K562 (cell line): ENCODE results near the gene CRYBG1. TPM values are rescaled to one million over a fixed set of nuclear protein-coding genes. Genes with fewer than 3 reads are reported as not detected.

Source experiments
- ATAC-seq: fragments of 200-7000 bp; cut with Tn5 transposase; 3 replicates; pipeline ENCODE4 v1.9.1; 2020; ENCODE audit warnings: moderate library complexity
- BruUV-seq: library from RNA; stranded (reverse); fragments of 400-500 nt; replicated peaks from 2 replicates; lab custom pipeline; 2021; lab: Mats Ljungman, UMichigan
- CTCF ChIA-PET: fragments of 300-600 bp; formaldehyde crosslinking; extraction: SDS; loops from one replicate; lab custom pipeline; 2021; ENCODE audit warnings: low intra/inter-chr PET ratio; lab: Yijun Ruan, JAX
- POLR2A ChIA-PET: fragments of 300-600, 350-650 bp; sonication (Branson Sonifier 250); formaldehyde crosslinking; extraction: SDS; loops from one replicate; lab custom pipeline; 2021; ENCODE audit warnings: antibody characterized with exemption, inconsistent platforms; lab: Yijun Ruan, JAX
- DNase-seq, 4 experiments: peaks; one replicate each; pipeline versions ENCODE4 v3.0.0 to v3.0.0-alpha.2; 2011 to 2018; ENCODE audit warnings: low spot score in 3 of 4, mixed read lengths in 3 of 4; ENCODE audit errors: extremely low read depth in 1 of 4
- FAIRE-seq: peaks from 2 replicates; lab custom pipeline; 2011; peaks lifted over from hg19 to GRCh38; lab: Jason Lieb, UNC
- H2AFZ ChIP-seq: 2 replicates; pipeline ENCODE4 v1.6.0; 2011; ENCODE audit warnings: low read depth, low read length, control low read depth, inconsistent platforms
- H3K27ac ChIP-seq: fragments of 200-600 bp; 3 replicates; pipeline ENCODE4 v1.8.0; 2011; ENCODE audit warnings: low read depth, mild to moderate bottlenecking, control low read depth, inconsistent platforms, low read length, moderate library complexity, mixed read lengths; ENCODE audit errors: extremely low read depth
- H3K27me3 ChIP-seq, 2 experiments: fragments of 300-600 bp in 1 of 2; 2 replicates in 1 of 2; 3 replicates in 1 of 2; pipeline versions ENCODE4 v1.6.0 to v1.8.0; 2011; ENCODE audit warnings: inconsistent platforms in 2 of 2, low read length in 2 of 2, mild to moderate bottlenecking in 1 of 2, mixed read lengths in 1 of 2, moderate library complexity in 1 of 2; ENCODE audit not compliant: control insufficient read depth in 2 of 2, insufficient read depth in 2 of 2
- H3K36me3 ChIP-seq: fragments of 300-600 bp; 3 replicates; pipeline ENCODE4 v1.8.0; 2011; ENCODE audit warnings: mild to moderate bottlenecking, low read length, inconsistent platforms; ENCODE audit not compliant: control insufficient read depth, insufficient read depth
- H3K4me1 ChIP-seq, 2 experiments: fragments of 200-600 bp in 1 of 2; replicated peaks in 1 of 2; 2 replicates in 1 of 2; 3 replicates in 1 of 2; pipeline versions ENCODE4 v1.5.1 to v1.8.0; 2011; ENCODE audit warnings: inconsistent platforms in 2 of 2, low read length in 2 of 2, mild to moderate bottlenecking in 1 of 2, mixed read lengths in 1 of 2, moderate library complexity in 1 of 2; ENCODE audit not compliant: control insufficient read depth in 2 of 2, insufficient read depth in 2 of 2
- H3K4me2 ChIP-seq: 2 replicates; pipeline ENCODE4 v1.6.1; 2011; ENCODE audit warnings: low read length, control low read depth, inconsistent platforms, mixed read lengths; ENCODE audit not compliant: insufficient read depth
- H3K4me3 ChIP-seq: fragments of 200-600 bp; sonication (generic), shearing (Covaris generic); 2 replicates; pipeline ENCODE4 v1.5.1; 2016; ENCODE audit warnings: control low read depth, inconsistent platforms
- H3K79me2 ChIP-seq: fragments of 200-600 bp; 3 replicates; pipeline ENCODE4 v1.8.0; 2011; ENCODE audit warnings: low read length, inconsistent platforms; ENCODE audit not compliant: control insufficient read depth, insufficient read depth
- H3K9ac ChIP-seq, 2 experiments: 2 replicates each; pipeline versions ENCODE4 v1.6.0 to v1.6.1; 2011; ENCODE audit warnings: low read depth in 2 of 2, low read length in 2 of 2, control low read depth in 1 of 2, inconsistent platforms in 1 of 2, mild to moderate bottlenecking in 1 of 2, mixed read lengths in 1 of 2; ENCODE audit not compliant: insufficient read depth in 1 of 2
- H3K9me1 ChIP-seq: one replicate; pipeline ENCODE4 v1.6.0; 2011; ENCODE audit warnings: inconsistent platforms, mild to moderate bottlenecking, low read length, moderate library complexity; ENCODE audit not compliant: control insufficient read depth, insufficient read depth
- H3K9me3 ChIP-seq: replicated peaks from 2 replicates; pipeline ENCODE4 v1.5.1; 2011; ENCODE audit warnings: low read depth, low read length, inconsistent platforms; ENCODE audit not compliant: control insufficient read depth, insufficient read depth
- H4K20me1 ChIP-seq: replicated peaks from 2 replicates; pipeline ENCODE4 v1.6.1; 2011; ENCODE audit warnings: low read length, inconsistent platforms, mixed read lengths; ENCODE audit not compliant: control insufficient read depth, insufficient read depth
- CREM ChIP-seq: IDR thresholded peaks from 2 replicates; pipeline ENCODE4 v1.6.1; 2014; ENCODE audit warnings: antibody characterized with exemption, low read depth
- EGR1 ChIP-seq: fragments of 450-650 bp; conservative IDR thresholded peaks from 2 replicates; pipeline ENCODE4 v1.6.1; 2017; ENCODE audit warnings: mild to moderate bottlenecking
- FOXA3 ChIP-seq, 2 experiments: fragments of 450-650 bp in 1 of 2; sonication (generic) in 1 of 2; formaldehyde crosslinking; IDR thresholded peaks in 1 of 2; conservative IDR thresholded peaks in 1 of 2; 2 replicates each; pipeline versions ENCODE4 v1.4.0 to v1.8.0; 2020 to 2022; ENCODE audit warnings: mild to moderate bottlenecking in 2 of 2, missing genetic modification reagents in 1 of 2
- KDM5B ChIP-seq: fragments of 200-600 bp; sonication (generic); IDR thresholded peaks from 2 replicates; pipeline ENCODE4 v1.6.1; 2012; ENCODE audit warnings: low read depth, mild to moderate bottlenecking, moderate library complexity, low read length, control low read depth, inconsistent platforms; ENCODE audit not compliant: insufficient replicate concordance
- L3MBTL2 ChIP-seq: fragments of 450-650 bp; IDR thresholded peaks from 2 replicates; pipeline ENCODE4 v1.6.1; 2016; ENCODE audit warnings: mild to moderate bottlenecking, moderate library complexity
- MCM3 ChIP-seq: fragments of 450-650 bp; IDR thresholded peaks from 2 replicates; pipeline ENCODE4 v1.6.1; 2016
- MCM7 ChIP-seq, 2 experiments: fragments of 450-650 bp; IDR thresholded peaks; 2 replicates each; pipeline ENCODE4 v1.6.1; 2016 to 2018
- PURB ChIP-seq: sonication (generic); formaldehyde crosslinking; IDR thresholded peaks from 2 replicates; pipeline ENCODE4 v1.9.0; 2021; ENCODE audit warnings: low read depth, mild to moderate bottlenecking, missing genetic modification reagents
- SETDB1 ChIP-seq: IDR thresholded peaks from one replicate; pipeline ENCODE4 v1.6.1; 2012; ENCODE audit warnings: low read length, control low read depth, inconsistent platforms
- SMC3 ChIP-seq: conservative IDR thresholded peaks from 2 replicates; pipeline ENCODE4 v1.6.1; 2011; ENCODE audit warnings: low read depth, low read length, improper control_type of control experiment; ENCODE audit not compliant: insufficient read depth
- SNIP1 ChIP-seq: fragments of 450-650 bp; IDR thresholded peaks from 2 replicates; pipeline ENCODE4 v1.7.1; 2017; ENCODE audit warnings: low read depth, mild to moderate bottlenecking
- STAT5A ChIP-seq: IDR thresholded peaks from 2 replicates; pipeline ENCODE4 v1.6.1; 2012; ENCODE audit warnings: low read length, inconsistent platforms, borderline replicate concordance
- ZNF253 ChIP-seq: fragments of 250-450 bp; sonication (Bioruptor Pico); conservative IDR thresholded peaks from 2 replicates; pipeline ENCODE4 v1.6.1; 2021; ENCODE audit warnings: mild to moderate bottlenecking
- ZNF589 ChIP-seq: fragments of 200-800 bp; sonication (Bioruptor generic); IDR thresholded peaks from 2 replicates; pipeline ENCODE4 v1.6.1; 2016; ENCODE audit warnings: low read depth, missing genetic modification characterization, missing compliant biosample characterization
- ZNF740 ChIP-seq, 3 experiments: fragments of 200-800 bp in 1 of 3; sonication (Bioruptor generic) in 1 of 3; sonication (generic) in 1 of 3; formaldehyde crosslinking in 1 of 3; IDR thresholded peaks; 2 replicates each; pipeline versions ENCODE4 v1.6.1 to v1.8.0; 2016 to 2022; ENCODE audit warnings: mild to moderate bottlenecking in 2 of 3, missing compliant biosample characterization in 2 of 3, missing genetic modification characterization in 2 of 3, missing genetic modification reagents in 1 of 3
- in situ Hi-C: fragments of 300-500 bp; cut with MboI; formaldehyde crosslinking; loops from 4 replicates; pipeline ENCODE4 v1.15.0; 2018; ENCODE audit warnings: inconsistent platforms, mixed read lengths
- intact Hi-C: fragments of 100-400 bp; cut with micrococcal nuclease; formaldehyde crosslinking; loops from 2 replicates; pipeline ENCODE4 v1.14.2; 2022
- polyA plus RNA-seq, 8 experiments: library from polyadenylated mRNA; depleted of rRNA in 4 of 8; stranded (reverse) in 5 of 8; unstranded in 3 of 8; fragments of >200 nt; fragmentation: Nextera tagmentation in 2 of 8; fragmentation: Illumina TruSeq in 1 of 8; extraction: Ambion mirVana in 2 of 8; extraction: Trizol in 1 of 8; gene quantifications; 2 replicates each; pipeline versions ENCODE4 v1.2.1 to v1.2.3, GENCODE V29; 2011 to 2014; ENCODE audit warnings: inconsistent platforms in 1 of 8, missing spikeins in 1 of 8
- total RNA-seq, 7 experiments: library from RNA; depleted of rRNA in 6 of 7; stranded (reverse); fragments of >200 nt in 6 of 7; fragmentation: Illumina TruSeq in 2 of 7; extraction: Trizol in 2 of 7; gene quantifications; 2 replicates each; pipeline versions ENCODE4 v1.2.1 to v1.2.3, GENCODE V29; 2011 to 2021; ENCODE audit warnings: low replicate concordance in 1 of 7

CRYBG1 gene
- total and polyA plus RNA-seq, 9 of the 15 experiments (the other 6 are each of a cell fraction or from before 2014, with no cell fraction given) = 0.07 to 0.47 (median 0.11) TPM

DNA sequence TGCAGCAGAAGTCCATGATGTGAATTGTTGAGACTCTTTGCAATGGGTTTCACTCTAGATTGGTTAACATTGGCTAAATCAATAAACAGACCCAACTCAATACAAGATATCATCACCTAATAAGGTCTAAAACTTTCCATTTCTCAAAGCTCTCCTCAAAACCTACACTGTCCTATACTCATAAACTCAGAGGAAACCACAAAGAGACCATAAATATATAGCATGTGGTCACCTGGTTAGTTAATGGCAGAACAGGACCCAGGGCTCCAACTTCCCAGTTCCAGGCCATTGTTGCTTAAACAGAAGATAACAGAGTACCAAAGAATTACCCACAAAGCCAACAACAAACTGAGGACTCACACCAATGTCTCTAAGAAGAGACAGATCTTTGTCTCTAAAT, 256.8 kb downstream of the CRYBG1 start:
- intact Hi-C loops = no loop called here
- no peaks in the 10 kb centered on the region for H3K4me1 ChIP-seq

More for the DNA sequence above, 256.8 kb downstream of the CRYBG1 start:
- no TSS peak for BruUV-seq
- Histone ChIP-seq H3K4me2 (no peak overlapping the region), H3K27ac (no peak overlapping the region), H3K9me3 (no peaks in the 10 kb centered on the region), H3K9ac (no peak overlapping the region), H3K36me3 (peaks cover 31% of the 10 kb centered on the region), H3K9me1 (no peaks in the 10 kb centered on the region), H3K4me3 (no peak overlapping the region), H4K20me1 (no peaks in the 10 kb centered on the region), H2AFZ (no peak overlapping the region), H3K79me2 (no peaks in the 10 kb centered on the region), H3K27me3 (no peaks in the 10 kb centered on the region)
- FAIRE-seq (no peak), DNase-seq (no peak), ATAC-seq (no peak)
- ChIA-PET POLR2A (interaction anchor here (0.6 kb wide), 1 partner anchor 338 kb away, joined by 3 read pairs; no protein-coding TSS in a partner anchor), CTCF (no interaction called here)
- no peak for TF ChIP-seq ZNF740 (CRISPR knock-in tag; IDR thresholded peaks at IDR 0.05)
- TF ChIP-seq ZNF740 (tag; IDR thresholded peaks at IDR 0.05) = no peak
- no peak for TF ChIP-seq PURB
- TF ChIP-seq MCM3 = no peak
- TF ChIP-seq FOXA3 (CRISPR knock-in tag; conservative IDR thresholded peaks at IDR 0.05 in 1 of 2, IDR thresholded peaks at IDR 0.05 in 1 of 2) = no peak
- TF ChIP-seq SMC3 = no peak
- no peak for TF ChIP-seq SETDB1
- no peak for TF ChIP-seq STAT5A
- no peak for TF ChIP-seq EGR1
- no peak for TF ChIP-seq ZNF253 (CRISPR knock-in tag)
- no peak for TF ChIP-seq SNIP1
- TF ChIP-seq CREM = no peak
- no peak for TF ChIP-seq ZNF589 (CRISPR knock-in tag)
- no peak for TF ChIP-seq MCM7 (IDR thresholded peaks at IDR 0.05)
- no peak for TF ChIP-seq L3MBTL2
- TF ChIP-seq KDM5B = no peak
- in situ Hi-C loops = no loop called here
